ENCODE results near the gene CCDC170. TPM values are rescaled to one million over a fixed set of nuclear protein-coding genes. Genes with fewer than 3 reads are reported as not detected.

CCDC170 gene
- total RNA-seq, 1 donor from 2014 or later: 0.20 TPM

GRCh38 chr6:151651639-151652038 is 157.8 kb downstream of the CCDC170 start:
- no peak for TF ChIP-seq CTCF (IDR thresholded peaks at IDR 0.05)
- H3K36me3 Mint-ChIP-seq (ENCODE audit: low read depth): no peaks in the 10 kb centered on the region
- H3K9me3 Mint-ChIP-seq (ENCODE audit: low read depth): peaks cover 22% of the 10 kb centered on the region
- H3K4me3 Mint-ChIP-seq (ENCODE audit: unreplicated experiment): no peak overlapping the region
- DNase-seq (ENCODE audit: low spot score): no peak
- no peaks in the 10 kb centered on the region for H3K4me1 Mint-ChIP-seq (ENCODE audit: low read depth)
- no peak overlapping the region for H3K27ac Mint-ChIP-seq (ENCODE audit: unreplicated experiment)
- peaks cover 9% of the 10 kb centered on the region for H3K27me3 Mint-ChIP-seq (ENCODE audit: low read depth)

- H3K4me1 Mint-ChIP-seq (ENCODE audit: low read depth): no peaks in the 10 kb centered on the region
- peaks cover 25% of the 10 kb centered on the region for H3K9me3 Mint-ChIP-seq (ENCODE audit: low read depth)
- no peak for TF ChIP-seq CTCF (IDR thresholded peaks at IDR 0.05)
- no peak for DNase-seq (ENCODE audit: low spot score)
- H3K4me3 Mint-ChIP-seq (ENCODE audit: unreplicated experiment): no peak overlapping the region
- peaks cover 6% of the 10 kb centered on the region for H3K27me3 Mint-ChIP-seq (ENCODE audit: low read depth)
- H3K27ac Mint-ChIP-seq (ENCODE audit: unreplicated experiment): no peak overlapping the region
- H3K36me3 Mint-ChIP-seq (ENCODE audit: low read depth): no peaks in the 10 kb centered on the region
Observed at GRCh38 chr6:151652325-151652724, 158.5 kb downstream of the CCDC170 start.

- no peak overlapping the region for H3K4me3 Mint-ChIP-seq (ENCODE audit: unreplicated experiment)
- H3K9me3 Mint-ChIP-seq (ENCODE audit: low read depth): peaks cover 25% of the 10 kb centered on the region
- no peak for TF ChIP-seq CTCF (IDR thresholded peaks at IDR 0.05)
- H3K4me1 Mint-ChIP-seq (ENCODE audit: low read depth): no peaks in the 10 kb centered on the region
- no peaks in the 10 kb centered on the region for H3K36me3 Mint-ChIP-seq (ENCODE audit: low read depth)
- no peak overlapping the region for H3K27ac Mint-ChIP-seq (ENCODE audit: unreplicated experiment)
- DNase-seq (ENCODE audit: low spot score): no peak
- peaks cover 4% of the 10 kb centered on the region for H3K27me3 Mint-ChIP-seq (ENCODE audit: low read depth)
Observed at GRCh38 chr6:151655099-151655498, 161.3 kb downstream of the CCDC170 start.

- Mint-ChIP-seq H3K36me3 (ENCODE audit: low read depth) (no peaks in the 10 kb centered on the region), H3K4me1 (ENCODE audit: low read depth) (no peaks in the 10 kb centered on the region), H3K27me3 (ENCODE audit: low read depth) (peaks cover 5% of the 10 kb centered on the region), H3K9me3 (ENCODE audit: low read depth) (peaks cover 25% of the 10 kb centered on the region), H3K27ac (ENCODE audit: unreplicated experiment) (no peak overlapping the region), H3K4me3 (ENCODE audit: unreplicated experiment) (no peak overlapping the region)
- no peak for TF ChIP-seq CTCF (IDR thresholded peaks at IDR 0.05)
- no peak for DNase-seq (ENCODE audit: low spot score)
Observed at GRCh38 chr6:151656392-151656791, 162.6 kb downstream of the CCDC170 start.

- no peak for DNase-seq (ENCODE audit: low spot score)
- H3K27me3 Mint-ChIP-seq (ENCODE audit: low read depth): peaks cover 13% of the 10 kb centered on the region
- peaks cover 25% of the 10 kb centered on the region for H3K9me3 Mint-ChIP-seq (ENCODE audit: low read depth)
- H3K36me3 Mint-ChIP-seq (ENCODE audit: low read depth): no peaks in the 10 kb centered on the region
- H3K4me3 Mint-ChIP-seq (ENCODE audit: unreplicated experiment): no peak overlapping the region
- TF ChIP-seq CTCF (IDR thresholded peaks at IDR 0.05): no peak
- H3K27ac Mint-ChIP-seq (ENCODE audit: unreplicated experiment): no peak overlapping the region
- no peaks in the 10 kb centered on the region for H3K4me1 Mint-ChIP-seq (ENCODE audit: low read depth)
Observed at GRCh38 chr6:151658091-151658490, 164.3 kb downstream of the CCDC170 start.
